RWPE2 (cell line): ENCODE measurements around the gene MTERF2.

ENCODE experiments used
- ATAC-seq: fragments of 200-7000 bp; cut with Tn5 transposase; 3 replicates; pipeline ENCODE4 v1.9.1; 2021; ENCODE audit warnings: low read depth
- DNase-seq: peaks from one replicate; pipeline ENCODE4 v3.0.0-alpha.2; 2020; ENCODE audit warnings: low spot score
- H3K27ac ChIP-seq: fragments of 450-650 bp; 2 replicates; pipeline ENCODE4 v1.5.1; 2017; ENCODE audit warnings: mild to moderate bottlenecking; ENCODE audit not compliant: poor library complexity, severe bottlenecking
- H3K27me3 ChIP-seq: fragments of 250-450 bp; sonication (Bioruptor Pico); 2 replicates; pipeline ENCODE4 v1.5.1; 2021; ENCODE audit warnings: mild to moderate bottlenecking, moderate library complexity; ENCODE audit not compliant: insufficient read depth, poor library complexity, severe bottlenecking
- H3K36me3 ChIP-seq: fragments of 250-450 bp; sonication (Bioruptor Pico); 2 replicates; pipeline ENCODE4 v1.5.1; 2020; ENCODE audit warnings: low read depth, mild to moderate bottlenecking, moderate library complexity
- H3K4me1 ChIP-seq: fragments of 250-450 bp; sonication (Bioruptor Pico); 2 replicates; pipeline ENCODE4 v1.5.1; 2021; ENCODE audit warnings: mild to moderate bottlenecking, moderate library complexity; ENCODE audit not compliant: insufficient read depth, poor library complexity, severe bottlenecking
- H3K4me3 ChIP-seq: fragments of 250-450 bp; sonication (Bioruptor Pico); 2 replicates; pipeline ENCODE4 v1.5.1; 2021; ENCODE audit warnings: mild to moderate bottlenecking, moderate library complexity; ENCODE audit not compliant: severe bottlenecking
- H3K9me3 ChIP-seq: fragments of 250-450 bp; sonication (Bioruptor Pico); 2 replicates; pipeline ENCODE4 v1.5.1; 2021; ENCODE audit warnings: mild to moderate bottlenecking, moderate library complexity; ENCODE audit not compliant: severe bottlenecking
- CTCF ChIP-seq: fragments of 450-650 bp; IDR thresholded peaks from one replicate; pipeline ENCODE4 v1.5.1; 2017; ENCODE audit warnings: mild to moderate bottlenecking, moderate library complexity; ENCODE audit not compliant: poor library complexity, severe bottlenecking

The MTERF2 gene

GRCh38 chr12:106975993-106976658, 10.8 kb downstream of the MTERF2 start:
- Histone ChIP-seq H3K27me3 (no peaks in the 10 kb centered on the region), H3K4me3 (no peak overlapping the region), H3K36me3 (peaks cover 24% of the 10 kb centered on the region), H3K27ac (no peak overlapping the region), H3K4me1 (no peaks in the 10 kb centered on the region), H3K9me3 (no peaks in the 10 kb centered on the region)
- no peak for TF ChIP-seq CTCF
- DNase-seq (no peak), ATAC-seq (peak; percentile 25; the same call in 1 of the 3 replicates)

- DNase-seq = no peak
- no peaks in the 10 kb centered on the region for H3K9me3 ChIP-seq
- no peaks in the 10 kb centered on the region for H3K27me3 ChIP-seq
- H3K36me3 ChIP-seq = peaks cover 35% of the 10 kb centered on the region
- TF ChIP-seq CTCF = no peak
- H3K4me1 ChIP-seq = no peaks in the 10 kb centered on the region
- H3K27ac ChIP-seq = no peak overlapping the region
- ATAC-seq = no peak
- no peak overlapping the region for H3K4me3 ChIP-seq
These were observed 11.8 kb downstream of the MTERF2 start for GRCh38 chr12:106975098-106975497.

GRCh38 chr12:106974511-106974910, 12.4 kb downstream of the MTERF2 start:
- H3K27ac ChIP-seq = no peak overlapping the region
- no peak for TF ChIP-seq CTCF
- ATAC-seq (no peak), DNase-seq (no peak)
- no peaks in the 10 kb centered on the region for H3K4me1 ChIP-seq
- no peaks in the 10 kb centered on the region for H3K9me3 ChIP-seq
- no peaks in the 10 kb centered on the region for H3K27me3 ChIP-seq
- no peak overlapping the region for H3K4me3 ChIP-seq
- peaks cover 40% of the 10 kb centered on the region for H3K36me3 ChIP-seq

- no peaks in the 10 kb centered on the region for H3K27me3 ChIP-seq
- H3K9me3 ChIP-seq = no peaks in the 10 kb centered on the region
- no peak for DNase-seq
- H3K4me1 ChIP-seq = no peaks in the 10 kb centered on the region
- H3K27ac ChIP-seq = no peak overlapping the region
- peaks cover 47% of the 10 kb centered on the region for H3K36me3 ChIP-seq
- ATAC-seq = no peak
- TF ChIP-seq CTCF = no peak
- H3K4me3 ChIP-seq = no peak overlapping the region
These were observed 13.4 kb downstream of the MTERF2 start for GRCh38 chr12:106973545-106973944.

- Histone ChIP-seq H3K4me3 (no peak overlapping the region), H3K27me3 (no peaks in the 10 kb centered on the region), H3K4me1 (no peaks in the 10 kb centered on the region), H3K27ac (no peak overlapping the region), H3K9me3 (no peaks in the 10 kb centered on the region), H3K36me3 (peaks cover 70% of the 10 kb centered on the region)
- no peak for ATAC-seq
- DNase-seq = no peak
- no peak for TF ChIP-seq CTCF
These were observed 15.9 kb downstream of the MTERF2 start for GRCh38 chr12:106971065-106971464.
